ENCODE results near the gene POLK. TPM values are rescaled to one million over a fixed set of nuclear protein-coding genes. Genes with fewer than 3 reads are reported as not detected.

The POLK gene
- total and polyA plus RNA-seq, 4 donors, result 3.7 to 20.6 (median 9.8) TPM

DNA sequence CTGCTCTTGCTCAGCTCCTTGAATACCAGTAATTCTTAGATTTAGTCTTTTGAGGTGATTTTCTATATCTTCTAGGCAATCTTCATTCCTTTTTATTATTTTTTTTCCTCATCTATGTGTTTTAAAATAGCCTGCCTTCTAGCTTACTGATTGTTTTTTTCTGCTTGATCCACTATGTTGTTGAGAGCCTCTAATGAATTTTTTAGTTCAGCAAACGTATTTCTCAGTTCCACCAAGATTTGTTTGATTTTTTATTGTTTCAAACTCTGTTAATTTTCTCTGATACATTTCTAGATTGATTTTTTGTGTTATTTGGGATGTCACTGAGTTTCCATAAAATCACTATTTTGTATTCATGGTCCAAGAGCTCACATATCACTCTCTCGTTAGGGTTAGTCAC lies 9.5 kb downstream of the POLK start:
- H3K9ac ChIP-seq (ENCODE audit: low read depth in 1 of 2, low read length in 2 of 2), result no peak overlapping the region
- 55% methylated on average over 2 of the region's 2 CpGs for WGBS
- no peak overlapping the region for H3K27ac ChIP-seq (ENCODE audit: low read depth in 1 of 2, low read length in 2 of 2)
- H3K36me3 ChIP-seq (ENCODE audit: control insufficient read depth in 4 of 4, insufficient read depth in 3 of 4, low read depth in 1 of 4, low read length in 3 of 4), result no peaks in the 10 kb centered on the region
- H3K4me3 ChIP-seq (ENCODE audit: low read depth in 1 of 3, low read length in 3 of 3), result no peak overlapping the region
- DNase-seq (ENCODE audit: low spot score), result no peak
- H3K4me1 ChIP-seq (ENCODE audit: control insufficient read depth in 4 of 4, insufficient read depth in 4 of 4, low read length in 3 of 4), result no peaks in the 10 kb centered on the region
- H3K9me3 ChIP-seq (ENCODE audit: control insufficient read depth in 4 of 4, low read length in 3 of 4), result no peaks in the 10 kb centered on the region
- no peaks in the 10 kb centered on the region for H3K27me3 ChIP-seq (ENCODE audit: control insufficient read depth in 4 of 4, insufficient read depth in 4 of 4, low read length in 3 of 4)
- no peak for TF ChIP-seq YY1 (IDR thresholded peaks at IDR 0.05)
- TF ChIP-seq, protein P1, sequence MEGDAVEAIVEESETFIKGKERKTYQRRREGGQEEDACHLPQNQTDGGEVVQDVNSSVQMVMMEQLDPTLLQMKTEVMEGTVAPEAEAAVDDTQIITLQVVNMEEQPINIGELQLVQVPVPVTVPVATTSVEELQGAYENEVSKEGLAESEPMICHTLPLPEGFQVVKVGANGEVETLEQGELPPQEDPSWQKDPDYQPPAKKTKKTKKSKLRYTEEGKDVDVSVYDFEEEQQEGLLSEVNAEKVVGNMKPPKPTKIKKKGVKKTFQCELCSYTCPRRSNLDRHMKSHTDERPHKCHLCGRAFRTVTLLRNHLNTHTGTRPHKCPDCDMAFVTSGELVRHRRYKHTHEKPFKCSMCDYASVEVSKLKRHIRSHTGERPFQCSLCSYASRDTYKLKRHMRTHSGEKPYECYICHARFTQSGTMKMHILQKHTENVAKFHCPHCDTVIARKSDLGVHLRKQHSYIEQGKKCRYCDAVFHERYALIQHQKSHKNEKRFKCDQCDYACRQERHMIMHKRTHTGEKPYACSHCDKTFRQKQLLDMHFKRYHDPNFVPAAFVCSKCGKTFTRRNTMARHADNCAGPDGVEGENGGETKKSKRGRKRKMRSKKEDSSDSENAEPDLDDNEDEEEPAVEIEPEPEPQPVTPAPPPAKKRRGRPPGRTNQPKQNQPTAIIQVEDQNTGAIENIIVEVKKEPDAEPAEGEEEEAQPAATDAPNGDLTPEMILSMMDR (IDR thresholded peaks at IDR 0.05; ENCODE audit: low read depth, low read length, missing input control), result no peak
- TF ChIP-seq TAF1 (conservative IDR thresholded peaks at IDR 0.05), result no peak
- TF ChIP-seq, protein P2, sequence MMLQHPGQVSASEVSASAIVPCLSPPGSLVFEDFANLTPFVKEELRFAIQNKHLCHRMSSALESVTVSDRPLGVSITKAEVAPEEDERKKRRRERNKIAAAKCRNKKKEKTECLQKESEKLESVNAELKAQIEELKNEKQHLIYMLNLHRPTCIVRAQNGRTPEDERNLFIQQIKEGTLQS (IDR thresholded peaks at IDR 0.05), result no peak
- TF ChIP-seq, protein P3, sequence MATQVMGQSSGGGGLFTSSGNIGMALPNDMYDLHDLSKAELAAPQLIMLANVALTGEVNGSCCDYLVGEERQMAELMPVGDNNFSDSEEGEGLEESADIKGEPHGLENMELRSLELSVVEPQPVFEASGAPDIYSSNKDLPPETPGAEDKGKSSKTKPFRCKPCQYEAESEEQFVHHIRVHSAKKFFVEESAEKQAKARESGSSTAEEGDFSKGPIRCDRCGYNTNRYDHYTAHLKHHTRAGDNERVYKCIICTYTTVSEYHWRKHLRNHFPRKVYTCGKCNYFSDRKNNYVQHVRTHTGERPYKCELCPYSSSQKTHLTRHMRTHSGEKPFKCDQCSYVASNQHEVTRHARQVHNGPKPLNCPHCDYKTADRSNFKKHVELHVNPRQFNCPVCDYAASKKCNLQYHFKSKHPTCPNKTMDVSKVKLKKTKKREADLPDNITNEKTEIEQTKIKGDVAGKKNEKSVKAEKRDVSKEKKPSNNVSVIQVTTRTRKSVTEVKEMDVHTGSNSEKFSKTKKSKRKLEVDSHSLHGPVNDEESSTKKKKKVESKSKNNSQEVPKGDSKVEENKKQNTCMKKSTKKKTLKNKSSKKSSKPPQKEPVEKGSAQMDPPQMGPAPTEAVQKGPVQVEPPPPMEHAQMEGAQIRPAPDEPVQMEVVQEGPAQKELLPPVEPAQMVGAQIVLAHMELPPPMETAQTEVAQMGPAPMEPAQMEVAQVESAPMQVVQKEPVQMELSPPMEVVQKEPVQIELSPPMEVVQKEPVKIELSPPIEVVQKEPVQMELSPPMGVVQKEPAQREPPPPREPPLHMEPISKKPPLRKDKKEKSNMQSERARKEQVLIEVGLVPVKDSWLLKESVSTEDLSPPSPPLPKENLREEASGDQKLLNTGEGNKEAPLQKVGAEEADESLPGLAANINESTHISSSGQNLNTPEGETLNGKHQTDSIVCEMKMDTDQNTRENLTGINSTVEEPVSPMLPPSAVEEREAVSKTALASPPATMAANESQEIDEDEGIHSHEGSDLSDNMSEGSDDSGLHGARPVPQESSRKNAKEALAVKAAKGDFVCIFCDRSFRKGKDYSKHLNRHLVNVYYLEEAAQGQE (IDR thresholded peaks at IDR 0.05), result no peak
- TF ChIP-seq, protein P4, sequence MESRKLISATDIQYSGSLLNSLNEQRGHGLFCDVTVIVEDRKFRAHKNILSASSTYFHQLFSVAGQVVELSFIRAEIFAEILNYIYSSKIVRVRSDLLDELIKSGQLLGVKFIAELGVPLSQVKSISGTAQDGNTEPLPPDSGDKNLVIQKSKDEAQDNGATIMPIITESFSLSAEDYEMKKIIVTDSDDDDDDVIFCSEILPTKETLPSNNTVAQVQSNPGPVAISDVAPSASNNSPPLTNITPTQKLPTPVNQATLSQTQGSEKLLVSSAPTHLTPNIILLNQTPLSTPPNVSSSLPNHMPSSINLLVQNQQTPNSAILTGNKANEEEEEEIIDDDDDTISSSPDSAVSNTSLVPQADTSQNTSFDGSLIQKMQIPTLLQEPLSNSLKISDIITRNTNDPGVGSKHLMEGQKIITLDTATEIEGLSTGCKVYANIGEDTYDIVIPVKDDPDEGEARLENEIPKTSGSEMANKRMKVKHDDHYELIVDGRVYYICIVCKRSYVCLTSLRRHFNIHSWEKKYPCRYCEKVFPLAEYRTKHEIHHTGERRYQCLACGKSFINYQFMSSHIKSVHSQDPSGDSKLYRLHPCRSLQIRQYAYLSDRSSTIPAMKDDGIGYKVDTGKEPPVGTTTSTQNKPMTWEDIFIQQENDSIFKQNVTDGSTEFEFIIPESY (IDR thresholded peaks at IDR 0.05), result no peak
- TF ChIP-seq FOXA1 (IDR thresholded peaks at IDR 0.05), result no peak
- TF ChIP-seq HNF4A (conservative IDR thresholded peaks at IDR 0.05), result no peak
- no peak for TF ChIP-seq SP1 (IDR thresholded peaks at IDR 0.05)

DNA sequence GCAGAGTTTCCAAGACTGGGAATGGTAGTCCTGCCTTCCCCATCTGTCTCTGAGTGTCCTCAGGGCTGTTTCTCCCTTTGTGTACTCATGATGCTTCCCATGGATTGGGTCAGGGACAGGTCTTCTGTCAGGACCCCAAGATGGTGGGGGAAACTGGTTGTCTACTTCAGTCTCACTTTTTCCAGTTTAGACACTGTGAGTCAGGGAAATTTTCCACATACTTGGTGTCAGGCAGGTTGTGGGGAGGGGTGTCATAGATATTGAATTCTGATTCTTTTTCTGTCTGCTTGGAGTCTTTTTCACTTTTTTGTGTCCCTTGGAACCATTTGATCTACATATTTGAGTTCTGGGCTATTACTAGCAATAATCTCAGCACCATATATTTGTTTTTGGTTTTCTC lies 10.3 kb downstream of the POLK start:
- TF ChIP-seq, protein P4 (IDR thresholded peaks at IDR 0.05), result no peak
- TF ChIP-seq HNF4A (conservative IDR thresholded peaks at IDR 0.05), result no peak
- no peak for TF ChIP-seq RAD21 (IDR thresholded peaks at IDR 0.05)
- TF ChIP-seq, protein P3 (IDR thresholded peaks at IDR 0.05), result no peak
- no peak for TF ChIP-seq NR2F2 (IDR thresholded peaks at IDR 0.05)
- TF ChIP-seq, protein P5, sequence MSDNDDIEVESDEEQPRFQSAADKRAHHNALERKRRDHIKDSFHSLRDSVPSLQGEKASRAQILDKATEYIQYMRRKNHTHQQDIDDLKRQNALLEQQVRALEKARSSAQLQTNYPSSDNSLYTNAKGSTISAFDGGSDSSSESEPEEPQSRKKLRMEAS (IDR thresholded peaks at IDR 0.05), result no peak
- TF ChIP-seq RXRA (IDR thresholded peaks at IDR 0.05), result no peak
- TF ChIP-seq, protein P1 (IDR thresholded peaks at IDR 0.05; ENCODE audit: low read depth, low read length, missing input control), result no peak
- no peak for TF ChIP-seq FOXA2 (IDR thresholded peaks at IDR 0.05)
- no peak for TF ChIP-seq TAF1 (conservative IDR thresholded peaks at IDR 0.05)
- TF ChIP-seq, protein P2 (IDR thresholded peaks at IDR 0.05), result no peak
- TF ChIP-seq FOXA1 (IDR thresholded peaks at IDR 0.05), result no peak
- no peaks in the 10 kb centered on the region for H3K9me3 ChIP-seq (ENCODE audit: control insufficient read depth in 4 of 4, low read length in 3 of 4)
- H3K27me3 ChIP-seq (ENCODE audit: control insufficient read depth in 4 of 4, insufficient read depth in 4 of 4, low read length in 3 of 4), result no peaks in the 10 kb centered on the region
- no peaks in the 10 kb centered on the region for H3K4me1 ChIP-seq (ENCODE audit: control insufficient read depth in 4 of 4, insufficient read depth in 4 of 4, low read length in 3 of 4)
- no peaks in the 10 kb centered on the region for H3K36me3 ChIP-seq (ENCODE audit: control insufficient read depth in 4 of 4, insufficient read depth in 3 of 4, low read depth in 1 of 4, low read length in 3 of 4)
- H3K4me3 ChIP-seq (ENCODE audit: low read depth in 1 of 3, low read length in 3 of 3), result no peak overlapping the region
- DNase-seq (ENCODE audit: low spot score), result no peak
- H3K27ac ChIP-seq (ENCODE audit: low read depth in 1 of 2, low read length in 2 of 2), result no peak overlapping the region
- no peak overlapping the region for H3K9ac ChIP-seq (ENCODE audit: low read depth in 1 of 2, low read length in 2 of 2)
